Breast epithelium (tissue), 3 donors: Measurements from ENCODE around the gene VRK1.

Source experiments
- CTCF ChIP-seq, 3 donors: fragments of 450-650 bp; IDR thresholded peaks; one replicate each; pipeline ENCODE4 v1.5.1; 2016 to 2017; ENCODE audit warnings: antibody characterized with exemption in 3 of 3, mild to moderate bottlenecking in 3 of 3, moderate library complexity in 3 of 3
- POLR2A ChIP-seq: fragments of 450-650 bp; IDR thresholded peaks from one replicate; pipeline ENCODE4 v1.6.1; 2016; ENCODE audit warnings: antibody characterized with exemption, mild to moderate bottlenecking, moderate library complexity
- POLR2AphosphoS5 ChIP-seq, 3 donors: sonication (generic); formaldehyde crosslinking; IDR thresholded peaks; one replicate each; pipeline ENCODE4 v1.6.1; 2017; ENCODE audit warnings: antibody characterized with exemption in 3 of 3

GRCh38 chr14:96917442-96917963, 120.3 kb downstream of the VRK1 start:
- TF ChIP-seq POLR2A (no peak), CTCF (IDR thresholded peaks at IDR 0.05) (no peak), POLR2AphosphoS5 (IDR thresholded peaks at IDR 0.05) (no peak)
